GM18951 (cell line): ENCODE results near the gene CRY1.

Experiments used
- POLR2A ChIP-seq: IDR thresholded peaks from 4 replicates; pipeline ENCODE4 v1.6.1; 2011; ENCODE audit warnings: mild to moderate bottlenecking; ENCODE audit not compliant: insufficient read length, insufficient read depth; ENCODE audit errors: extremely low read depth
- in situ Hi-C: fragments of 300-500 bp; cut with MboI; formaldehyde crosslinking; loops from one replicate; pipeline ENCODE4 v1.12.0; 2022; ENCODE audit warnings: low sequenced_read_pairs, mixed read lengths, inconsistent platforms; ENCODE audit not compliant: unreplicated experiment

The CRY1 gene

GRCh38 chr12:106953352-106954250 is 139.7 kb downstream of the CRY1 start:
- TF ChIP-seq POLR2A, result no peak
- in situ Hi-C loops, result no loop called here

GRCh38 chr12:106950591-106950990 is 142.8 kb downstream of the CRY1 start:
- in situ Hi-C loops, result no loop called here
- no peak for TF ChIP-seq POLR2A

GRCh38 chr12:106947461-106947860 is 145.9 kb downstream of the CRY1 start:
- TF ChIP-seq POLR2A, result no peak
- in situ Hi-C loops, result no loop called here

GRCh38 chr12:106945261-106945851 is 148.0 kb downstream of the CRY1 start:
- in situ Hi-C loops, result no loop called here
- TF ChIP-seq POLR2A, result no peak

- in situ Hi-C loops, result no loop called here
- TF ChIP-seq POLR2A, result no peak
Measured at GRCh38 chr12:106942775-106943174, 150.6 kb downstream of the CRY1 start.

GRCh38 chr12:106941481-106942156 is 151.7 kb downstream of the CRY1 start:
- in situ Hi-C loops, result no loop called here
- no peak for TF ChIP-seq POLR2A
